Sigmoid colon (tissue), 7 donors: ENCODE results near the gene SIPA1L3. TPM values are rescaled to one million over a fixed set of nuclear protein-coding genes. Genes with fewer than 3 reads are reported as not detected.

ENCODE experiments used
- DNase-seq: peaks from one replicate; pipeline ENCODE4 v3.0.0-alpha.2; 2019
- H3K27ac ChIP-seq, 4 donors: fragments of 200-600 bp; sonication (generic); one replicate each; pipeline ENCODE4 v1.5.1; 2016 to 2019; ENCODE audit warnings: mild to moderate bottlenecking in 1 of 4
- H3K27me3 ChIP-seq, 3 donors: fragments of 200-600 bp; sonication (generic); one replicate each; pipeline ENCODE4 v1.5.1; 2019; ENCODE audit warnings: mild to moderate bottlenecking in 1 of 3
- H3K36me3 ChIP-seq, 4 donors: fragments of 200-600 bp; sonication (generic); one replicate each; pipeline ENCODE4 v1.5.1; 2016 to 2019
- H3K4me1 ChIP-seq, 4 donors: fragments of 200-600 bp; sonication (generic); one replicate each; pipeline ENCODE4 v1.5.1; 2017 to 2019
- H3K4me3 ChIP-seq, 4 donors: fragments of 200-600 bp; sonication (generic); one replicate each; pipeline ENCODE4 v1.5.1; 2017 to 2019; ENCODE audit warnings: mild to moderate bottlenecking in 2 of 4, moderate library complexity in 1 of 4
- H3K9me3 ChIP-seq, 4 donors: fragments of 200-600 bp in 3 of 4; sonication (generic) in 3 of 4; one replicate each; pipeline versions ENCODE4 v1.5.1 to v1.6.1; 2013 to 2019
- CTCF ChIP-seq, 4 experiments: fragments of 450-650 bp in 3 of 4; fragments of 200-600 bp in 1 of 4; IDR thresholded peaks; one replicate each; pipeline ENCODE4 v1.5.1; 2016 to 2019; ENCODE audit warnings: antibody characterized with exemption in 4 of 4, mild to moderate bottlenecking in 3 of 4, moderate library complexity in 2 of 4
- EP300 ChIP-seq, 4 donors: sonication (generic); formaldehyde crosslinking; IDR thresholded peaks; one replicate each; pipeline ENCODE4 v1.6.1; 2017; ENCODE audit warnings: antibody characterized with exemption in 4 of 4
- POLR2A ChIP-seq, 2 donors: fragments of 450-650 bp; IDR thresholded peaks; one replicate each; pipeline ENCODE4 v1.6.1; 2016; ENCODE audit warnings: antibody characterized with exemption in 2 of 2, mild to moderate bottlenecking in 2 of 2, moderate library complexity in 2 of 2
- POLR2AphosphoS5 ChIP-seq, 4 donors: sonication (generic); formaldehyde crosslinking; IDR thresholded peaks; one replicate each; pipeline ENCODE4 v1.6.1; 2017; ENCODE audit warnings: antibody characterized with exemption in 4 of 4
- WGBS, 2 donors: extraction: QIAGEN DNeasy Blood & Tissue Kit; methylation state at CpG; one replicate each; pipeline ENCODE4 v1.1.7; 2013; 5-methylcytosine and 5-hydroxymethylcytosine counted together
- intact Hi-C: fragments of 100-400 bp; cut with DNase I; formaldehyde crosslinking; loops from one replicate; pipeline ENCODE4 v1.15.1; 2023
- polyA plus RNA-seq, 3 donors: library from polyadenylated mRNA; stranded (reverse); fragments of 200-250 nt; gene quantifications; one replicate each; pipeline ENCODE4 v1.2.3, GENCODE V29; 2013
- total RNA-seq, 4 donors: library from RNA; depleted of rRNA; stranded (reverse); fragments of >200 nt; gene quantifications; one replicate each; pipeline ENCODE4 v1.1.0, GENCODE V29; 2016
- donor health status: healthy with polysubstance abuse.
- donor health status: Bipolar disorder and iron deficiency.
- donor health status: healthy.

SIPA1L3 gene
- total and polyA plus RNA-seq, 7 donors = 7.7 to 47.9 (median 9.9) TPM

GRCh38 chr19:38032151-38032550, 125.1 kb downstream of the SIPA1L3 start:
- Histone ChIP-seq H3K27me3 (no peaks in the 10 kb centered on the region), H3K9me3 (no peaks in the 10 kb centered on the region), H3K36me3 (peaks cover 0 to 12% (median 0%) of the 10 kb centered on the region in 4 donors), H3K4me3 (no peak overlapping the region), H3K27ac (no peak overlapping the region), H3K4me1 (peaks cover 0 to 9% (median 4%) of the 10 kb centered on the region in 4 donors)
- intact Hi-C loops = no loop called here
- 91% methylated on average over 4 of the region's 4 CpGs for WGBS, 2 donors
- no peak for TF ChIP-seq POLR2AphosphoS5 (IDR thresholded peaks at IDR 0.05)
- TF ChIP-seq EP300 (IDR thresholded peaks at IDR 0.05) = no peak
- TF ChIP-seq POLR2A (IDR thresholded peaks at IDR 0.05) = no peak
- TF ChIP-seq CTCF (IDR thresholded peaks at IDR 0.05) = no peak
- no peak for DNase-seq

GRCh38 chr19:38032951-38033350, 125.9 kb downstream of the SIPA1L3 start:
- H3K4me1 ChIP-seq = peaks cover 0 to 9% (median 4%) of the 10 kb centered on the region in 4 donors
- TF ChIP-seq EP300 (IDR thresholded peaks at IDR 0.05) (no peak), CTCF (IDR thresholded peaks at IDR 0.05) (no peak), POLR2AphosphoS5 (IDR thresholded peaks at IDR 0.05) (no peak), POLR2A (IDR thresholded peaks at IDR 0.05) (no peak)
- peaks cover 0 to 12% (median 0%) of the 10 kb centered on the region in 4 donors for H3K36me3 ChIP-seq
- WGBS, 2 donors = 82 to 89% methylated on average over 5 of the region's 5 CpGs
- no peak overlapping the region for H3K4me3 ChIP-seq
- H3K9me3 ChIP-seq = no peaks in the 10 kb centered on the region
- H3K27ac ChIP-seq = no peak overlapping the region
- no peaks in the 10 kb centered on the region for H3K27me3 ChIP-seq
- DNase-seq = no peak
- intact Hi-C loops = no loop called here

- intact Hi-C loops = no loop called here
- no peaks in the 10 kb centered on the region for H3K9me3 ChIP-seq
- WGBS, 2 donors = 68 to 84% methylated on average over 17 of the region's 17 CpGs
- DNase-seq = no peak
- no peaks in the 10 kb centered on the region for H3K27me3 ChIP-seq
- no peak for TF ChIP-seq POLR2A (IDR thresholded peaks at IDR 0.05)
- TF ChIP-seq CTCF (IDR thresholded peaks at IDR 0.05) = no peak
- TF ChIP-seq POLR2AphosphoS5 (IDR thresholded peaks at IDR 0.05) = no peak
- TF ChIP-seq EP300 (IDR thresholded peaks at IDR 0.05) = no peak
- H3K4me3 ChIP-seq = no peak overlapping the region
- H3K4me1 ChIP-seq = peaks cover 0 to 9% (median 4%) of the 10 kb centered on the region in 4 donors
- H3K36me3 ChIP-seq = peaks cover 0 to 12% (median 0%) of the 10 kb centered on the region in 4 donors
- no peak overlapping the region for H3K27ac ChIP-seq
Measured at GRCh38 chr19:38033658-38034491, 126.9 kb downstream of the SIPA1L3 start.

GRCh38 chr19:38034492-38034860, 127.5 kb downstream of the SIPA1L3 start:
- DNase-seq = no peak
- H3K36me3 ChIP-seq = peaks cover 0 to 9% (median 0%) of the 10 kb centered on the region in 4 donors
- H3K4me1 ChIP-seq = peaks cover 0 to 9% (median 4%) of the 10 kb centered on the region in 4 donors
- no peak overlapping the region for H3K4me3 ChIP-seq
- no peaks in the 10 kb centered on the region for H3K27me3 ChIP-seq
- intact Hi-C loops = no loop called here
- TF ChIP-seq EP300 (IDR thresholded peaks at IDR 0.05) = no peak
- TF ChIP-seq CTCF (IDR thresholded peaks at IDR 0.05) = no peak
- TF ChIP-seq POLR2AphosphoS5 (IDR thresholded peaks at IDR 0.05) = no peak
- no peak for TF ChIP-seq POLR2A (IDR thresholded peaks at IDR 0.05)
- WGBS, 2 donors = 58 to 93% methylated on average over 5 of the region's 5 CpGs
- no peaks in the 10 kb centered on the region for H3K9me3 ChIP-seq
- H3K27ac ChIP-seq = no peak overlapping the region
